Brain microvascular endothelial cell (primary cell): ENCODE results near the gene BMP2.
A peak's percentile ranks its signal among the peaks of the same experiment; 100 is the strongest.

Source experiments
- DNase-seq: peaks from one replicate; pipeline ENCODE4 v3.0.0-alpha.2; 2020
- H3K27ac ChIP-seq: fragments of 250-450 bp; sonication (Bioruptor Pico); 2 replicates; pipeline ENCODE4 v1.5.1; 2020; ENCODE audit warnings: mild to moderate bottlenecking, moderate library complexity
- H3K27me3 ChIP-seq: fragments of 250-450 bp; sonication (Bioruptor Pico); replicated peaks from 2 replicates; pipeline ENCODE4 v1.5.1; 2020; ENCODE audit warnings: mild to moderate bottlenecking
- H3K36me3 ChIP-seq: fragments of 250-450 bp; sonication (Bioruptor Pico); replicated peaks from 2 replicates; pipeline ENCODE4 v1.5.1; 2020; ENCODE audit warnings: mild to moderate bottlenecking
- H3K4me3 ChIP-seq: 2 replicates; pipeline ENCODE4 v1.5.1; 2011; ENCODE audit warnings: low read depth, mild to moderate bottlenecking, control low read depth, low read length, moderate library complexity
- in situ Hi-C: cut with HindIII; loops from 2 replicates; pipeline ENCODE4 v1.10.0; 2017; ENCODE audit warnings: low sequenced_read_pairs, low pct_ligation_motif_present
- TF ChIP-seq, protein P1 (sequence below): IDR thresholded peaks from 2 replicates; pipeline ENCODE4 v1.5.1; 2011; ENCODE audit warnings: low read depth, mild to moderate bottlenecking, moderate library complexity, low read length, control low read depth, inconsistent platforms; ENCODE audit errors: missing control alignments

BMP2 gene

DNA sequence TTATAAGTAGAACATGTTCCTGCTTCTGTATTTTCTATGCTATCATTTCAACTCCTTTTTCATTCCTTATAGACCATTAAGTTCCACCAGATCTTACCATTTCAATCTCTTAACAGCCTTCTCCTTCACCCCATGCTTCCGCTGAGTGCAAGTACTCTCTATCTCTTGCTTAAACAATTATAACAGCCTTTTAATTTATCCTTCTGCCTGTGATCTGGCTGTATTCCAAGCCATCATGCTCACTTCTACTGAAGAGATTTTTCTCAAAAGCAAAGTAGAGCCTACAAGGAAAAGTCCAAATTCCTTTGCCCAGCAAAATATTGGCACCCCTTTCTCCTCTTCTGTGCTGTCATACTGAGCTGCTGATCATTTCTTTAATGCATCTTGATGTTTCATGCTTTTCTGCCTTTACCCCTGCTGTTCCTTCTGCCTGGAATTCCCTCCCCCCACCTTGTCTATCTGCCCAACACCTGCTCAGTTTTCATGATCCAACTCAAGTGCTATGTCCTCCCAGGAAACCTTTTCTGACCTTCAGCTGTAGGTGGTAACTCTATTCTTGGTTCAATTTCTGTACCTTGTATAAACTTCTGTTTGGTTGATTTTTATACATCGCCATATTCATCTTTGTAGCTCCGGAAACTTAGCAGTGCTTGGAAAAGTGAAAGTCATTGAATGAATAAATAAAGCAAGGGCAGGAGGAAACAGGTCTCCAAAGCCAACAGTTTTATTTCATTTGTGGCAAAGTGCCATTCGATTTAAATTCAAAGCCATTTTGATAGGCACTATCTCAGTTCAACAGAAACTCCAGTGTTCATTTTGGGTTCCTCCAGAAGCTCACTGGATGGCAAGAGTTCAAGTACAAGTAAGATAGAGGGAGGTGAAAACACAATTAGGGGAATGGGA, 10.5 kb upstream of the BMP2 start:
- H3K36me3 ChIP-seq: no peaks in the 10 kb centered on the region
- no peak overlapping the region for H3K27ac ChIP-seq
- in situ Hi-C loops: no loop called here
- H3K4me3 ChIP-seq: no peak overlapping the region
- DNase-seq: no peak
- no peaks in the 10 kb centered on the region for H3K27me3 ChIP-seq
- TF ChIP-seq, protein P1, sequence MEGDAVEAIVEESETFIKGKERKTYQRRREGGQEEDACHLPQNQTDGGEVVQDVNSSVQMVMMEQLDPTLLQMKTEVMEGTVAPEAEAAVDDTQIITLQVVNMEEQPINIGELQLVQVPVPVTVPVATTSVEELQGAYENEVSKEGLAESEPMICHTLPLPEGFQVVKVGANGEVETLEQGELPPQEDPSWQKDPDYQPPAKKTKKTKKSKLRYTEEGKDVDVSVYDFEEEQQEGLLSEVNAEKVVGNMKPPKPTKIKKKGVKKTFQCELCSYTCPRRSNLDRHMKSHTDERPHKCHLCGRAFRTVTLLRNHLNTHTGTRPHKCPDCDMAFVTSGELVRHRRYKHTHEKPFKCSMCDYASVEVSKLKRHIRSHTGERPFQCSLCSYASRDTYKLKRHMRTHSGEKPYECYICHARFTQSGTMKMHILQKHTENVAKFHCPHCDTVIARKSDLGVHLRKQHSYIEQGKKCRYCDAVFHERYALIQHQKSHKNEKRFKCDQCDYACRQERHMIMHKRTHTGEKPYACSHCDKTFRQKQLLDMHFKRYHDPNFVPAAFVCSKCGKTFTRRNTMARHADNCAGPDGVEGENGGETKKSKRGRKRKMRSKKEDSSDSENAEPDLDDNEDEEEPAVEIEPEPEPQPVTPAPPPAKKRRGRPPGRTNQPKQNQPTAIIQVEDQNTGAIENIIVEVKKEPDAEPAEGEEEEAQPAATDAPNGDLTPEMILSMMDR: no peak

DNA sequence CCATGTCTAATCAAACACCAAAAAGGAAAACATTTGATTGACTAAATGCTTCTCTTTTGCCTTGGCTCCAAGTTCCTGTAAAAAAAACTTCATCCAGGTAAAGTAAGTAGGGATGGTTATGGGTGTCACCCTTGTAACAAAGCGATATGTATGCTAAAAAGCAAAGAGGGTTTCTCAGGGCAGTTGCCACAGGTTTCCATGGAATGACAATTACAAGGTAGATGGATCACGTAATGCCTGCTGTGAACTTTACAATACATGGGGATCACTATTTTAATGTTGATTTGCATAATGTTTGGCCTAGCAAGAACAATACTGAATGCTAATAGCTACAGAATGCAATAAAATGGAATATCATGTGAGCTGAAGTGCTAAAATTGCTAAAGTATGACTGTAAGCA, 2.9 kb upstream of the BMP2 start:
- no peaks in the 10 kb centered on the region for H3K27me3 ChIP-seq
- no peak overlapping the region for H3K27ac ChIP-seq
- in situ Hi-C loops: no loop called here
- H3K4me3 ChIP-seq: no peak overlapping the region
- DNase-seq: no peak
- TF ChIP-seq, protein P1: no peak
- no peaks in the 10 kb centered on the region for H3K36me3 ChIP-seq

DNA sequence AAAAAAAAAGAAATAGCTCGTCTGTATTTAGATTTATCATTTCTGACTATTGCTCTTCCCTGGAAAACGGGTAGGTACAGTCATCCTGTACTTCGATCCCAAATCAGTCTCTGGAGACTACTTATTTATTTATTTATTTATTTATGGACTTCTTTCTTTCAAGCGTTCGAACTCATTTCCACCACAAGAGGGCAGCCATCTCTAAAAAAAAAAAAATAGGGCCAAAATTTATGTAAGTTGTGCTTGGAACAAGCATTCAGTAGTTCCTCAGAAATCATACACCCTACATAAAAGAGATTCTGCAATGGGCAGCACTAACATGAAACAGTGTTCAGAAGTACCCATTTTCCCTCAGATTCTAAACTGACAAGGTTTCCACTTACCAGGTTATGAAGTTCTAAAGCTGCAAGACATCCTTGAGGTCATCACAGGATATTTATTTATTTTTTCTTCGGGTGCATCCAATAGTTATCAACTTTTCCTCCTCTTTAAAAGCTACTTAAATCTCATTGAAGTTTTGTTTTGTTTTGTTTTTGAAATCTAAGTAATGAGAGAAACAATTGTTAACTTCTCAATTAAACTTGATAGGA, 1.9 kb upstream of the BMP2 start:
- peak; percentile 27 for DNase-seq
- no peak overlapping the region for H3K27ac ChIP-seq
- in situ Hi-C loops: no loop called here
- TF ChIP-seq, protein P1: peak; percentile 51
- H3K4me3 ChIP-seq: no peak overlapping the region
- H3K36me3 ChIP-seq: no peaks in the 10 kb centered on the region
- no peaks in the 10 kb centered on the region for H3K27me3 ChIP-seq

DNA sequence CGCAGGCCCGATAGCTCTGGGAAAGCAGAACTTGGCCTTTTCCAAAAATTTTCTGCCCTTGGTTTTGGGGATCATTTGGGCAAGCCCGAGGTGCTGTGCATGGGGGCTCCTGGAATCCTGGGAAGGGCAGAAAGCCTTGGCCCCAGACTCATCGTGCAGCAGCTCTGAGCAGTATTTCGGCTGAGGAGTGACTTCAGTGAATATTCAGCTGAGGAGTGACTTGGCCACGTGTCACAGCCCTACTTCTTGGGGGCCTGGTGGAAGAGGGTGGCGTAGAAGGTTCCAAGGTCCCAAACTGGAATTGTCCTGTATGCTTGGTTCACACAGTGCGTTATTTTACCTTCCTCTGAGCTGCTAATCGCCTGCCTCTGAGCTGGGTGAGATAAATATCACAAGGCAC, 1.1 kb upstream of the BMP2 start:
- Histone ChIP-seq H3K27ac (no peak overlapping the region), H3K27me3 (no peaks in the 10 kb centered on the region), H3K36me3 (no peaks in the 10 kb centered on the region), H3K4me3 (no peak overlapping the region)
- TF ChIP-seq, protein P1: no peak
- no peak for DNase-seq
- in situ Hi-C loops: no loop called here

DNA sequence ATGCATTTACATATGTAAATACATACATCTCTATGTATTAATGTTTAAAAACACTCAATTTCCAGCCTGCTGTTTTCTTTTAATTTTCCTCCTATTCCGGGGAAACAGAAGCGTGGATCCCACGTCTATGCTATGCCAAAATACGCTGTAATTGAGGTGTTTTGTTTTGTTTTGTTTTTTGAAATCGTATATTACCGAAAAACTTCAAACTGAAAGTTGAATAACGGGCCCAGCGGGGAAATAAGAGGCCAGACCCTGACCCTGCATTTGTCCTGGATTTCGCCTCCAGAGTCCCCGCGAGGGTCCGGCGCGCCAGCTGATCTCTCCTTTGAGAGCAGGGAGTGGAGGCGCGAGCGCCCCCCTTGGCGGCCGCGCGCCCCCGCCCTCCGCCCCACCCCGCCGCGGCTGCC, 355 bp upstream of the BMP2 start:
- H3K27ac ChIP-seq: no peak overlapping the region
- no peaks in the 10 kb centered on the region for H3K36me3 ChIP-seq
- peak overlapping the region; percentile 64 for H3K4me3 ChIP-seq
- no peak for DNase-seq
- TF ChIP-seq, protein P1: peak; percentile 3
- no peaks in the 10 kb centered on the region for H3K27me3 ChIP-seq
- in situ Hi-C loops: no loop called here
